A549 (cell line): Measurements from ENCODE around the gene SRC. TPM values are rescaled to one million over a fixed set of nuclear protein-coding genes. Genes with fewer than 3 reads are reported as not detected.

Source experiments
- ATAC-seq, 2 experiments: fragments of 200-7000 bp in 1 of 2; fragments of >200 bp in 1 of 2; cut with Nextera tagmentation in 1 of 2; cut with Tn5 transposase in 1 of 2; 3 replicates each; pipeline versions ENCODE4 v1.8.0 to v1.9.1; 2018 to 2020; ENCODE audit warnings: mild to moderate bottlenecking in 1 of 2, moderate library complexity in 1 of 2
- CTCF ChIA-PET: fragments of 300-600 bp; sonication (Branson Sonifier 250); formaldehyde crosslinking; extraction: SDS; loops from one replicate; lab custom pipeline; 2021; ENCODE audit warnings: antibody characterized with exemption, inconsistent platforms; lab: Yijun Ruan, JAX
- POLR2A ChIA-PET: fragments of 350-600 bp; formaldehyde crosslinking; extraction: SDS; loops from one replicate; lab custom pipeline; 2021; ENCODE audit warnings: antibody characterized with exemption, inconsistent platforms; lab: Yijun Ruan, JAX
- DNase-seq, 2 experiments: peaks; one replicate each; pipeline versions ENCODE4 v3.0.0 to v3.0.0-alpha.2; 2011 to 2016; ENCODE audit warnings: low read depth in 1 of 2, low spot score in 1 of 2
- FAIRE-seq: peaks from 2 replicates; lab custom pipeline; 2011; peaks lifted over from hg19 to GRCh38; lab: Jason Lieb, UNC
- H3K27ac ChIP-seq, 2 experiments: fragments of >200 bp; sonication (Bioruptor Twin); formaldehyde crosslinking; 3 replicates each; pipeline ENCODE4 v1.5.1; 2016 to 2017
- H3K4me1 ChIP-seq: fragments of >200 bp; sonication (Bioruptor Twin); formaldehyde crosslinking; 3 replicates; pipeline ENCODE4 v1.6.1; 2016
- H3K4me2 ChIP-seq: fragments of >200 bp; sonication (Bioruptor Twin); formaldehyde crosslinking; 3 replicates; pipeline ENCODE4 v1.6.1; 2016
- H3K4me3 ChIP-seq: fragments of >200 bp; sonication (Bioruptor Twin); formaldehyde crosslinking; 3 replicates; pipeline ENCODE4 v1.5.1; 2016
- H3K9me3 ChIP-seq: fragments of >200 bp; sonication (Bioruptor Twin); formaldehyde crosslinking; 3 replicates; pipeline ENCODE4 v1.6.1; 2016
- BHLHE40 ChIP-seq: IDR thresholded peaks from 2 replicates; pipeline ENCODE4 v1.6.1; 2012; ENCODE audit warnings: low read depth, low read length, inconsistent platforms
- CBX2 ChIP-seq: fragments of 200-600 bp; sonication (generic); IDR thresholded peaks from 2 replicates; pipeline ENCODE4 v1.6.1; 2016; ENCODE audit warnings: low read depth, mild to moderate bottlenecking, borderline replicate concordance
- CEBPB ChIP-seq, 2 experiments: fragments of >200 bp in 1 of 2; sonication (Bioruptor Twin) in 1 of 2; formaldehyde crosslinking in 1 of 2; IDR thresholded peaks; 2 replicates each; pipeline ENCODE4 v1.6.1; 2012 to 2016
- CHD2 ChIP-seq: fragments of 150-350 bp; IDR thresholded peaks from 2 replicates; pipeline ENCODE4 v1.6.1; 2014; ENCODE audit warnings: low read length; ENCODE audit not compliant: partially characterized antibody
- CHD4 ChIP-seq: fragments of 200-600 bp; sonication (generic); IDR thresholded peaks from 2 replicates; pipeline ENCODE4 v1.6.1; 2016; ENCODE audit warnings: antibody characterized with exemption, mild to moderate bottlenecking, borderline replicate concordance
- FOSL2 ChIP-seq, 2 experiments: fragments of 450-650 bp in 1 of 2; fragments of >200 bp in 1 of 2; sonication (Bioruptor Twin) in 1 of 2; formaldehyde crosslinking; IDR thresholded peaks; 2 replicates each; pipeline versions ENCODE4 v1.5.0 to v1.6.1; 2016 to 2020; ENCODE audit warnings: mild to moderate bottlenecking in 1 of 2, moderate library complexity in 1 of 2
- GATA3 ChIP-seq: IDR thresholded peaks from 2 replicates; pipeline ENCODE4 v1.6.1; 2012; ENCODE audit warnings: borderline replicate concordance
- HEYL ChIP-seq: fragments of 250-450 bp; sonication (Bioruptor Pico); IDR thresholded peaks from 2 replicates; pipeline ENCODE4 v1.8.0; 2021; ENCODE audit warnings: mild to moderate bottlenecking, moderate library complexity
- HOXA7 ChIP-seq: fragments of 250-450 bp; sonication (Bioruptor Pico); IDR thresholded peaks from 2 replicates; pipeline ENCODE4 v1.5.0; 2020; ENCODE audit warnings: mild to moderate bottlenecking, moderate library complexity
- HOXB13 ChIP-seq: fragments of 250-450 bp; sonication (Bioruptor Pico); IDR thresholded peaks from 2 replicates; pipeline ENCODE4 v1.5.0; 2020; ENCODE audit warnings: low read depth, mild to moderate bottlenecking, moderate library complexity
- HOXB5 ChIP-seq: fragments of 250-450 bp; sonication (Bioruptor Pico); IDR thresholded peaks from 2 replicates; pipeline ENCODE4 v1.5.0; 2020; ENCODE audit warnings: mild to moderate bottlenecking, moderate library complexity
- JUN ChIP-seq, 2 experiments: fragments of >200 bp; sonication (Bioruptor Twin); formaldehyde crosslinking; IDR thresholded peaks; 2 replicates in 1 of 2; 3 replicates in 1 of 2; pipeline ENCODE4 v1.6.1; 2016 to 2017
- KDM1A ChIP-seq: fragments of 200-600 bp; sonication (generic); IDR thresholded peaks from 2 replicates; pipeline ENCODE4 v1.6.1; 2016; ENCODE audit warnings: low read depth, mild to moderate bottlenecking
- MAFK ChIP-seq: fragments of 450-650 bp; IDR thresholded peaks from 2 replicates; pipeline ENCODE4 v1.6.1; 2014; ENCODE audit not compliant: partially characterized antibody
- MAZ ChIP-seq: fragments of 150-350 bp; IDR thresholded peaks from 2 replicates; pipeline ENCODE4 v1.6.1; 2014; ENCODE audit warnings: antibody characterized with exemption, low read depth, low read length, borderline replicate concordance
- MYC ChIP-seq: IDR thresholded peaks from 2 replicates; pipeline ENCODE4 v1.6.1; 2012; ENCODE audit warnings: mild to moderate bottlenecking, inconsistent platforms, low read length, improper control_type of control experiment, borderline replicate concordance
- NFE2L2 ChIP-seq: fragments of 150-350 bp; conservative IDR thresholded peaks from 2 replicates; pipeline ENCODE4 v1.6.1; 2014; ENCODE audit warnings: low read length
- NR3C1 ChIP-seq: fragments of >200 bp; sonication (Bioruptor Twin); formaldehyde crosslinking; IDR thresholded peaks from 3 replicates; pipeline ENCODE4 v1.6.1; 2017
- PHF8 ChIP-seq: fragments of 200-600 bp; sonication (generic); IDR thresholded peaks from 2 replicates; pipeline ENCODE4 v1.6.1; 2016; ENCODE audit warnings: low read depth, mild to moderate bottlenecking, antibody characterized with exemption, moderate library complexity, borderline replicate concordance
- POLR2A ChIP-seq: IDR thresholded peaks from 2 replicates; pipeline ENCODE4 v1.6.1; 2012; ENCODE audit warnings: mild to moderate bottlenecking, low read length
- POLR2AphosphoS2 ChIP-seq: conservative IDR thresholded peaks from 2 replicates; pipeline ENCODE4 v1.6.1; 2012; ENCODE audit warnings: low read length, improper control_type of control experiment, inconsistent platforms
- RAD21 ChIP-seq, 2 experiments: fragments of >200 bp in 1 of 2; sonication (Bioruptor Twin) in 1 of 2; formaldehyde crosslinking in 1 of 2; IDR thresholded peaks in 1 of 2; conservative IDR thresholded peaks in 1 of 2; 2 replicates in 1 of 2; 3 replicates in 1 of 2; pipeline ENCODE4 v1.6.1; 2012 to 2018; ENCODE audit warnings: inconsistent platforms in 1 of 2
- RARB ChIP-seq: fragments of 250-450 bp; sonication (Bioruptor Pico); IDR thresholded peaks from 2 replicates; pipeline ENCODE4 v1.8.0; 2021; ENCODE audit warnings: mild to moderate bottlenecking, moderate library complexity
- SREBF2 ChIP-seq: fragments of 450-650 bp; IDR thresholded peaks from 2 replicates; pipeline ENCODE4 v1.6.1; 2014; ENCODE audit warnings: mild to moderate bottlenecking, moderate library complexity
- TFCP2L1 ChIP-seq: fragments of 250-450 bp; sonication (Bioruptor Pico); IDR thresholded peaks from 2 replicates; pipeline ENCODE4 v1.5.0; 2021; ENCODE audit warnings: mild to moderate bottlenecking
- TP53 ChIP-seq: fragments of 250-450 bp; sonication (Bioruptor Pico); IDR thresholded peaks from 2 replicates; pipeline ENCODE4 v1.5.0; 2021; ENCODE audit warnings: mild to moderate bottlenecking, moderate library complexity
- ZSCAN20 ChIP-seq: fragments of 250-450 bp; sonication (Bioruptor Pico); IDR thresholded peaks from 2 replicates; pipeline ENCODE4 v1.8.0; 2022; ENCODE audit warnings: mild to moderate bottlenecking, moderate library complexity
- WGBS: methylation state at CpG from one replicate; pipeline ENCODE4 v1.1.6; 2017; ENCODE audit errors: missing lambda C conversion rate; 5-methylcytosine and 5-hydroxymethylcytosine counted together
- polyA plus RNA-seq, 4 experiments: library from polyadenylated mRNA; depleted of rRNA in 3 of 4; stranded (reverse); fragments of >200 nt; fragmentation: RNase III in 1 of 4; extraction: RNeasy Plus Mini Kit Qiagen cat#74134 plus additional on column Dnase treatment in 1 of 4; gene quantifications; 2 replicates in 3 of 4; 3 replicates in 1 of 4; pipeline ENCODE4 v1.2.3, GENCODE V29; 2011 to 2017
- TF ChIP-seq, protein P1 (sequence below): IDR thresholded peaks from 2 replicates; pipeline ENCODE4 v1.6.1; 2012
- TF ChIP-seq, protein P2 (sequence below): fragments of 250-450 bp; sonication (Bioruptor Pico); IDR thresholded peaks from 2 replicates; pipeline ENCODE4 v1.5.0; 2020; ENCODE audit warnings: low read depth, mild to moderate bottlenecking, moderate library complexity
- TF ChIP-seq, protein P3 (sequence below): IDR thresholded peaks from 2 replicates; pipeline ENCODE4 v1.6.1; 2012; ENCODE audit warnings: low read depth, borderline replicate concordance
- TF ChIP-seq, protein P4 (sequence below): fragments of 250-450 bp; sonication (Bioruptor Pico); IDR thresholded peaks from 2 replicates; pipeline ENCODE4 v1.5.0; 2021; ENCODE audit warnings: mild to moderate bottlenecking, moderate library complexity, borderline replicate concordance
- TF ChIP-seq, protein P5 (sequence below): fragments of 450-650 bp; IDR thresholded peaks from 2 replicates; pipeline ENCODE4 v1.6.1; 2014; ENCODE audit warnings: antibody characterized with exemption
- TF ChIP-seq, protein P6 (sequence below): fragments of >200 bp; sonication (Bioruptor Twin); formaldehyde crosslinking; IDR thresholded peaks from 3 replicates; pipeline ENCODE4 v1.6.1; 2016

SRC gene
- polyA plus RNA-seq, 2 of the 4 experiments (the other 2 are of a cell fraction), result 139 to 154 TPM

DNA sequence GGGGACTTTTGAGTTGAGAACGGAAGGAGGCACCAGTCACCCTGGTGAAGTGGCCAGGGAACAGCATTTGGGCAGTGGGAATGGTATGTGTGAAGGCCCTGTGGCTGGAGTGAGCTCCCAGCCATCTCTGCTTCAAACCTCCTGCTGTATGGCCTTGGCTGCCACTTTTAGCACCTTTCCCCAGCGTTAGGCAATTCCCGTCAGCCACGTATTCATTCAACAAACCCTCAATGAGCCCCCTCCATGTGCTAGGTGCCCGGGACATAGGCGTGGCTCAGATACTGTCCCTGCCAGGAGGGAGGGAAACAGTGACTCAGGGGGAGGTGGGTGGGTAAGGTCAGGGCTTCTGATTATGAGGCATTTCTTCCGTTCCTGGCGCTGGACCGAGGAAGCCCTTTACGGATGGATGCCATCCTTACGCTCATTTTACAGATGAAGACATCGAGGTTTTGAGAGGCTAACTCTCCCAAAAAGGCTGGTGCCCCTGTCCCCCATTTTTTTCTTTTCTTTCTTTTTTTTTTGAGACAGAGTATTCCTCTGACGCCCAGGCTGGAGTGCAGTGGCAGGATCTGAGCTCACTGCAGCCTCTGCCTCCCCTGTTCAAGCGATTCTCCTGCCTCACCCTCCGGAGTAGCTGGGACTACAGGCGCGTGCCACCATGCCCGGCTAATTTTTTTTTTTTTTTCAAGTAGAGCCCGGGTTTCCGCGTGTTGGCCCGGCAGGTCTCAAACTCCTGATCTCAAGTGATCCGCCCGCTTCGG lies 37.5 kb downstream of the SRC start (continued):
- TF ChIP-seq, protein P1, sequence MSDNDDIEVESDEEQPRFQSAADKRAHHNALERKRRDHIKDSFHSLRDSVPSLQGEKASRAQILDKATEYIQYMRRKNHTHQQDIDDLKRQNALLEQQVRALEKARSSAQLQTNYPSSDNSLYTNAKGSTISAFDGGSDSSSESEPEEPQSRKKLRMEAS, result peak; percentile 98
- TF ChIP-seq HOXA7 (CRISPR knock-in tag) (0 out of 2 replicates have a peak, but pooled peaks have one; percentile 77), JUN (IDR thresholded peaks at IDR 0.05) (peak; percentile 49 to 50; a peak in 2 of 5 replicates), MAFK (peak; percentile 76), RARB (peak; percentile 63; the same call in 1 of the 2 replicates), FOSL2 (IDR thresholded peaks at IDR 0.05) (0 out of 2 replicates have a peak, but pooled peaks have one; percentile 18), FOSL2 (CRISPR knock-in tag; IDR thresholded peaks at IDR 0.05) (peak; percentile 83), BHLHE40 (no peak), TFCP2L1 (CRISPR knock-in tag) (0 out of 2 replicates have a peak, but pooled peaks have one; percentile 34), TP53 (CRISPR knock-in tag) (peak; percentile 81; the same call in 1 of the 2 replicates), HOXB13 (CRISPR knock-in tag) (peak; percentile 88), ZSCAN20 (0 out of 2 replicates have a peak, but pooled peaks have one; percentile 5), POLR2AphosphoS2 (no peak), HOXB5 (CRISPR knock-in tag) (peak; percentile 80; the same call in 1 of the 2 replicates), KDM1A (no peak; the same call in 1 of the 2 replicates), GATA3 (peak; percentile 59; the same call in 1 of the 2 replicates), CBX2 (no peak), CEBPB (IDR thresholded peaks at IDR 0.05) (peak; percentile 59 to 92; a peak in 3 of 4 replicates), NFE2L2 (no peak)
- TF ChIP-seq, protein P2, sequence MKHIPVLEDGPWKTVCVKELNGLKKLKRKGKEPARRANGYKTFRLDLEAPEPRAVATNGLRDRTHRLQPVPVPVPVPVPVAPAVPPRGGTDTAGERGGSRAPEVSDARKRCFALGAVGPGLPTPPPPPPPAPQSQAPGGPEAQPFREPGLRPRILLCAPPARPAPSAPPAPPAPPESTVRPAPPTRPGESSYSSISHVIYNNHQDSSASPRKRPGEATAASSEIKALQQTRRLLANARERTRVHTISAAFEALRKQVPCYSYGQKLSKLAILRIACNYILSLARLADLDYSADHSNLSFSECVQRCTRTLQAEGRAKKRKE (CRISPR knock-in tag), result peak; percentile 95
- TF ChIP-seq, protein P3, sequence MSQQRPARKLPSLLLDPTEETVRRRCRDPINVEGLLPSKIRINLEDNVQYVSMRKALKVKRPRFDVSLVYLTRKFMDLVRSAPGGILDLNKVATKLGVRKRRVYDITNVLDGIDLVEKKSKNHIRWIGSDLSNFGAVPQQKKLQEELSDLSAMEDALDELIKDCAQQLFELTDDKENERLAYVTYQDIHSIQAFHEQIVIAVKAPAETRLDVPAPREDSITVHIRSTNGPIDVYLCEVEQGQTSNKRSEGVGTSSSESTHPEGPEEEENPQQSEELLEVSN, result peak; percentile 95
- TF ChIP-seq, protein P4, sequence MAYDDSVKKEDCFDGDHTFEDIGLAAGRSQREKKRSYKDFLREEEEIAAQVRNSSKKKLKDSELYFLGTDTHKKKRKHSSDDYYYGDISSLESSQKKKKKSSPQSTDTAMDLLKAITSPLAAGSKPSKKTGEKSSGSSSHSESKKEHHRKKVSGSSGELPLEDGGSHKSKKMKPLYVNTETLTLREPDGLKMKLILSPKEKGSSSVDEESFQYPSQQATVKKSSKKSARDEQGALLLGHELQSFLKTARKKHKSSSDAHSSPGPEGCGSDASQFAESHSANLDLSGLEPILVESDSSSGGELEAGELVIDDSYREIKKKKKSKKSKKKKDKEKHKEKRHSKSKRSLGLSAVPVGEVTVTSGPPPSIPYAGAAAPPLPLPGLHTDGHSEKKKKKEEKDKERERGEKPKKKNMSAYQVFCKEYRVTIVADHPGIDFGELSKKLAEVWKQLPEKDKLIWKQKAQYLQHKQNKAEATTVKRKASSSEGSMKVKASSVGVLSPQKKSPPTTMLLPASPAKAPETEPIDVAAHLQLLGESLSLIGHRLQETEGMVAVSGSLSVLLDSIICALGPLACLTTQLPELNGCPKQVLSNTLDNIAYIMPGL (CRISPR knock-in tag), result no peak; the same call in 1 of the 2 replicates
- TF ChIP-seq, protein P5, sequence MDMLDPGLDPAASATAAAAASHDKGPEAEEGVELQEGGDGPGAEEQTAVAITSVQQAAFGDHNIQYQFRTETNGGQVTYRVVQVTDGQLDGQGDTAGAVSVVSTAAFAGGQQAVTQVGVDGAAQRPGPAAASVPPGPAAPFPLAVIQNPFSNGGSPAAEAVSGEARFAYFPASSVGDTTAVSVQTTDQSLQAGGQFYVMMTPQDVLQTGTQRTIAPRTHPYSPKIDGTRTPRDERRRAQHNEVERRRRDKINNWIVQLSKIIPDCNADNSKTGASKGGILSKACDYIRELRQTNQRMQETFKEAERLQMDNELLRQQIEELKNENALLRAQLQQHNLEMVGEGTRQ, result no peak

DNA sequence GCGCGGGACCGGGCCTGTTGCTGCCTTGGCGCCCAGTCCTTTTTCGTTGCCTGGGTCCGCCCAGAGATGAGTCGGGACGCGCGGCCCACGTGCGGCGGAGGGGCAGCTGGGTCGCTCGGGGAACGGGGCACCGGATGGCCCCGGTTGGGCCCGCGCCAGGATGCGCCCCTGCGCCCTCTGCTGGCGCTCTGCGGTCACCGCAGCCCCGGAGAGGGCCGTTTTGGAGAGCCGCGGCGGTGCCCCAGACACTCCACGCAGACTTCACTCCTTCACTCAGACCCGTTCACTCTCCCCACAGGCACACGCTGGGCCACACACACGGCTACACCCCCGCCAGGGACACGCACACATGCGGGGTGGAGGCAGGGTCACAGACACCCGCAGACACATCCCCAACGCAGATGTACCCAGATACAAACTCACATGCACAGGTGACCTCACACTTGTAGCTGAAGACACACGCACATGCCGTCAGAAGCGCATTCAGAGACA lies 38.8 kb downstream of the SRC start:
- ChIA-PET POLR2A (interaction anchor here (1.4 to 2.3 kb wide), 2 partner anchors 40 to 96 kb away, joined by 4 to 10 read pairs; partner anchors contain the start of gene MANBAL), CTCF (interaction anchor here (0.6 to 8.7 kb wide), 42 partner anchors 8 to 496 kb away, joined by 3 to 113 read pairs (median 5); partner anchors contain the start of genes MANBAL and SRC)
- no peaks in the 10 kb centered on the region for H3K9me3 ChIP-seq
- H3K27ac ChIP-seq, result peak overlapping the region; percentile 96 to 98
- ATAC-seq, result peak; percentile 16 to 21; a peak in 5 of 6 replicates
- peak; percentile 47 to 79 for DNase-seq
- peaks cover 86% of the 10 kb centered on the region for H3K4me1 ChIP-seq
- peak overlapping the region; percentile 71 for H3K4me2 ChIP-seq
- H3K4me3 ChIP-seq, result peak overlapping the region; percentile 55
- FAIRE-seq, result no peak
- WGBS, result 2% methylated on average over 22 of the region's 42 CpGs
- TF ChIP-seq CHD4 (no peak), POLR2A (no peak), MAZ (no peak), SREBF2 (no peak), MYC (peak; percentile 84; the same call in 1 of the 2 replicates), CHD2 (no peak), NR3C1 (no peak), RAD21 (conservative IDR thresholded peaks at IDR 0.05 in 1 of 2, IDR thresholded peaks at IDR 0.05 in 1 of 2) (peak; percentile 33 to 68; a peak in 4 of 5 replicates), CEBPB (IDR thresholded peaks at IDR 0.05) (no peak), HEYL (no peak), PHF8 (no peak)
- TF ChIP-seq, protein P6, sequence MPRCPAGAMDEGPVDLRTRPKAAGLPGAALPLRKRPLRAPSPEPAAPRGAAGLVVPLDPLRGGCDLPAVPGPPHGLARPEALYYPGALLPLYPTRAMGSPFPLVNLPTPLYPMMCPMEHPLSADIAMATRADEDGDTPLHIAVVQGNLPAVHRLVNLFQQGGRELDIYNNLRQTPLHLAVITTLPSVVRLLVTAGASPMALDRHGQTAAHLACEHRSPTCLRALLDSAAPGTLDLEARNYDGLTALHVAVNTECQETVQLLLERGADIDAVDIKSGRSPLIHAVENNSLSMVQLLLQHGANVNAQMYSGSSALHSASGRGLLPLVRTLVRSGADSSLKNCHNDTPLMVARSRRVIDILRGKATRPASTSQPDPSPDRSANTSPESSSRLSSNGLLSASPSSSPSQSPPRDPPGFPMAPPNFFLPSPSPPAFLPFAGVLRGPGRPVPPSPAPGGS, result no peak
